GM12878 (cell line): ENCODE measurements around the gene GREM1. TPM values are rescaled to one million over a fixed set of nuclear protein-coding genes. Genes with fewer than 3 reads are reported as not detected.

Experiments used
- ATAC-seq: fragments of 200-7000 bp; cut with Tn5 transposase; 3 replicates; pipeline ENCODE4 v1.9.1; 2020; ENCODE audit warnings: mild to moderate bottlenecking, moderate library complexity
- BruUV-seq: library from RNA; stranded (reverse); fragments of 400-500 nt; replicated peaks from 2 replicates; lab custom pipeline; 2021; lab: Mats Ljungman, UMichigan
- CTCF ChIA-PET: fragments of 300-600 bp; sonication (Branson Sonifier 250); formaldehyde crosslinking; extraction: SDS; loops from one replicate; lab custom pipeline; 2021; ENCODE audit warnings: inconsistent platforms; lab: Yijun Ruan, JAX
- POLR2A ChIA-PET: fragments of 350-600 bp; formaldehyde crosslinking; extraction: SDS; loops from one replicate; lab custom pipeline; 2021; ENCODE audit warnings: inconsistent platforms; lab: Charles Lee
- RAD21 ChIA-PET: fragments of 300-600 bp; sonication (Branson Sonifier 250); formaldehyde crosslinking; loops from one replicate; lab custom pipeline; 2023; ENCODE audit warnings: antibody characterized with exemption; ENCODE audit not compliant: unreplicated experiment; lab: Charles Lee
- SMC1A ChIA-PET: fragments of 300-600 bp; sonication (Branson Sonifier 250); formaldehyde crosslinking; loops from one replicate; lab custom pipeline; 2023; ENCODE audit not compliant: unreplicated experiment, uncharacterized antibody; lab: Charles Lee
- DNase-seq: peaks from one replicate; pipeline ENCODE4 v3.0.0-alpha.2; 2011; ENCODE audit warnings: low read depth, low spot score
- FAIRE-seq: peaks from 3 replicates; lab custom pipeline; 2011; peaks lifted over from hg19 to GRCh38; lab: Jason Lieb, UNC
- H2AFZ ChIP-seq: 2 replicates; pipeline ENCODE4 v1.6.0; 2011; ENCODE audit warnings: low read depth, low read length, control low read depth; ENCODE audit not compliant: control insufficient read depth
- H3K27ac ChIP-seq: 2 replicates; pipeline ENCODE4 v1.5.1; 2011; ENCODE audit warnings: control low read depth; ENCODE audit not compliant: control insufficient read depth, insufficient read depth
- H3K27me3 ChIP-seq, 2 experiments: replicated peaks in 1 of 2; 2 replicates each; pipeline versions ENCODE4 v1.6.0 to v1.6.1; 2011; ENCODE audit warnings: low read length in 1 of 2; ENCODE audit not compliant: control insufficient read depth in 2 of 2, insufficient read depth in 2 of 2
- H3K36me3 ChIP-seq, 2 experiments: 2 replicates each; pipeline ENCODE4 v1.5.1; 2011; ENCODE audit warnings: low read length in 1 of 2; ENCODE audit not compliant: control insufficient read depth in 2 of 2, insufficient read depth in 2 of 2
- H3K4me1 ChIP-seq: 2 replicates; pipeline ENCODE4 v1.6.1; 2011; ENCODE audit warnings: mild to moderate bottlenecking, low read length, moderate library complexity, mixed read lengths; ENCODE audit not compliant: control insufficient read depth, insufficient read depth
- H3K4me2 ChIP-seq: 2 replicates; pipeline ENCODE4 v1.6.0; 2011; ENCODE audit warnings: control low read depth; ENCODE audit not compliant: control insufficient read depth, insufficient read depth
- H3K4me3 ChIP-seq: fragments of 200-600 bp; sonication (generic); 2 replicates; pipeline ENCODE4 v1.5.1; 2016
- H3K79me2 ChIP-seq: 2 replicates; pipeline ENCODE4 v1.6.0; 2011; ENCODE audit warnings: low read length; ENCODE audit not compliant: control insufficient read depth, insufficient read depth
- H3K9ac ChIP-seq: 2 replicates; pipeline ENCODE4 v1.8.0; 2011; ENCODE audit warnings: low read length, control low read depth, mixed read lengths; ENCODE audit not compliant: control insufficient read depth, insufficient read depth
- H3K9me3 ChIP-seq: replicated peaks from 3 replicates; pipeline ENCODE4 v1.5.1; 2011; ENCODE audit warnings: mild to moderate bottlenecking, low read length; ENCODE audit not compliant: control insufficient read depth, insufficient read depth
- H4K20me1 ChIP-seq: 2 replicates; pipeline ENCODE4 v1.6.0; 2011; ENCODE audit not compliant: control insufficient read depth, insufficient read depth
- ESRRA ChIP-seq: IDR thresholded peaks from 2 replicates; pipeline ENCODE4 v1.6.1; 2012; ENCODE audit warnings: mild to moderate bottlenecking, low read length, improper control_type of control experiment
- IKZF1 ChIP-seq: fragments of 450-650 bp; conservative IDR thresholded peaks from 2 replicates; pipeline ENCODE4 v1.6.1; 2017; ENCODE audit warnings: antibody characterized with exemption, mild to moderate bottlenecking
- IRF4 ChIP-seq: IDR thresholded peaks from 2 replicates; pipeline ENCODE4 v1.6.1; 2011; ENCODE audit warnings: low read depth, low read length
- JUND ChIP-seq: IDR thresholded peaks from 2 replicates; pipeline ENCODE4 v1.6.1; 2012; ENCODE audit warnings: low read depth, mild to moderate bottlenecking, low read length, improper control_type of control experiment, moderate library complexity
- MYB ChIP-seq: fragments of 150-350 bp; IDR thresholded peaks from 2 replicates; pipeline ENCODE4 v1.6.1; 2014; ENCODE audit warnings: mild to moderate bottlenecking, low read depth, low read length, borderline replicate concordance
- NBN ChIP-seq: fragments of 450-650 bp; IDR thresholded peaks from 2 replicates; pipeline ENCODE4 v1.6.1; 2016
- PML ChIP-seq: IDR thresholded peaks from 2 replicates; pipeline ENCODE4 v1.6.1; 2012; ENCODE audit warnings: low read length, inconsistent platforms
- POLR2AphosphoS2 ChIP-seq: IDR thresholded peaks from 2 replicates; pipeline ENCODE4 v1.6.1; 2011; ENCODE audit warnings: low read depth, mild to moderate bottlenecking, low read length, improper control_type of control experiment, moderate library complexity
- SMARCA5 ChIP-seq: fragments of 450-650 bp; IDR thresholded peaks from 2 replicates; pipeline ENCODE4 v1.6.1; 2017; ENCODE audit warnings: mild to moderate bottlenecking
- ZBED1 ChIP-seq: IDR thresholded peaks from 2 replicates; pipeline ENCODE4 v1.6.1; 2016; ENCODE audit warnings: borderline replicate concordance
- WGBS: methylation state at CpG from one replicate; pipeline ENCODE4 v1.1.6; 2016; ENCODE audit warnings: low lambda C conversion rate; ENCODE audit not compliant: insufficient replicate concordance, insufficient coverage; ENCODE audit errors: missing lambda C conversion rate; 5-methylcytosine and 5-hydroxymethylcytosine counted together
- in situ Hi-C: fragments of 300-500 bp; cut with MboI; formaldehyde crosslinking; loops from 9 replicates; pipeline ENCODE4 v1.14.3; 2018; ENCODE audit warnings: mixed read lengths
- intact Hi-C: fragments of 100-400 bp; cut with micrococcal nuclease; formaldehyde crosslinking; loops from one replicate; pipeline ENCODE4 v1.14.2; 2022; ENCODE audit not compliant: unreplicated experiment
- polyA plus RNA-seq, 11 experiments: library from polyadenylated mRNA; depleted of rRNA in 4 of 11; unstranded in 6 of 11; stranded (reverse) in 5 of 11; fragments of >200 nt; fragmentation: Nextera tagmentation in 4 of 11; fragmentation: Illumina TruSeq in 1 of 11; extraction: Ambion mirVana in 4 of 11; extraction: Trizol in 1 of 11; gene quantifications; 1 replicate in 1 of 11; 2 replicates in 10 of 11; pipeline versions ENCODE4 v1.2.1 to v1.2.3, GENCODE V29; 2011 to 2016; ENCODE audit warnings: inconsistent platforms in 2 of 11, missing spikeins in 2 of 11, low read depth in 1 of 11
- total RNA-seq, 4 experiments: library from RNA; depleted of rRNA in 3 of 4; stranded (reverse); fragments of >200 nt in 3 of 4; fragmentation: Illumina TruSeq in 1 of 4; extraction: Trizol in 1 of 4; gene quantifications; 2 replicates each; pipeline versions ENCODE4 v1.2.1 to v1.2.3, GENCODE V29; 2013 to 2021
- TF ChIP-seq, protein P1 (sequence below): fragments of 450-650 bp; IDR thresholded peaks from 2 replicates; pipeline ENCODE4 v1.6.1; 2017; ENCODE audit warnings: mild to moderate bottlenecking, moderate library complexity
- TF ChIP-seq, protein P2 (sequence below): fragments of 450-650 bp; IDR thresholded peaks from 2 replicates; pipeline ENCODE4 v1.6.1; 2017; ENCODE audit warnings: mild to moderate bottlenecking, low read depth, inconsistent platforms; ENCODE audit not compliant: poor library complexity, severe bottlenecking
- TF ChIP-seq, protein P3 (sequence below): fragments of 450-650 bp; IDR thresholded peaks from 2 replicates; pipeline ENCODE4 v1.6.1; 2017; ENCODE audit warnings: low read depth, mild to moderate bottlenecking, moderate library complexity

Gene GREM1
- total and polyA plus RNA-seq, 10 of the 15 experiments (the other 5 are each of a cell fraction or from before 2014, with no cell fraction given): 0.08 to 0.36 (median 0.08) TPM; not detected in 7

DNA sequence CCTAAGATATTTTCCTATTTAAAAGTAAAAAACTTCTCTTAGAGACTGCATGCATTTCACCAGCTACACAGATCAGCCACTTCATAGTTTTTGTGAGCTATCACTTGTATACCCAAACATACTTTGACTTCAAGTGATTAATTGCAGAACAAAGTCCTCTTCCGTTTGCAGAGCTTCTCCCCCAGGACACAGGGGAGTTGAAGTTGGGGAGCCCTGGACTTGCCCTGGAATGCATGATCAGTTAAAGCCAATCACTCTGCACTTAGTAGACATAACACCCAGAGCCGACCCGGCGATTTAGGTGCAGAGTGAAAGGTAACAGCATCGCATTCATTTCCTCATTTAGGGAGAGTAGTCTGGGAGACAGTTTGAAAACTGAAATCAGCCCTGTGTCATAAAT, 70.1 kb downstream of the GREM1 start (continued):
- TF ChIP-seq, protein P1, sequence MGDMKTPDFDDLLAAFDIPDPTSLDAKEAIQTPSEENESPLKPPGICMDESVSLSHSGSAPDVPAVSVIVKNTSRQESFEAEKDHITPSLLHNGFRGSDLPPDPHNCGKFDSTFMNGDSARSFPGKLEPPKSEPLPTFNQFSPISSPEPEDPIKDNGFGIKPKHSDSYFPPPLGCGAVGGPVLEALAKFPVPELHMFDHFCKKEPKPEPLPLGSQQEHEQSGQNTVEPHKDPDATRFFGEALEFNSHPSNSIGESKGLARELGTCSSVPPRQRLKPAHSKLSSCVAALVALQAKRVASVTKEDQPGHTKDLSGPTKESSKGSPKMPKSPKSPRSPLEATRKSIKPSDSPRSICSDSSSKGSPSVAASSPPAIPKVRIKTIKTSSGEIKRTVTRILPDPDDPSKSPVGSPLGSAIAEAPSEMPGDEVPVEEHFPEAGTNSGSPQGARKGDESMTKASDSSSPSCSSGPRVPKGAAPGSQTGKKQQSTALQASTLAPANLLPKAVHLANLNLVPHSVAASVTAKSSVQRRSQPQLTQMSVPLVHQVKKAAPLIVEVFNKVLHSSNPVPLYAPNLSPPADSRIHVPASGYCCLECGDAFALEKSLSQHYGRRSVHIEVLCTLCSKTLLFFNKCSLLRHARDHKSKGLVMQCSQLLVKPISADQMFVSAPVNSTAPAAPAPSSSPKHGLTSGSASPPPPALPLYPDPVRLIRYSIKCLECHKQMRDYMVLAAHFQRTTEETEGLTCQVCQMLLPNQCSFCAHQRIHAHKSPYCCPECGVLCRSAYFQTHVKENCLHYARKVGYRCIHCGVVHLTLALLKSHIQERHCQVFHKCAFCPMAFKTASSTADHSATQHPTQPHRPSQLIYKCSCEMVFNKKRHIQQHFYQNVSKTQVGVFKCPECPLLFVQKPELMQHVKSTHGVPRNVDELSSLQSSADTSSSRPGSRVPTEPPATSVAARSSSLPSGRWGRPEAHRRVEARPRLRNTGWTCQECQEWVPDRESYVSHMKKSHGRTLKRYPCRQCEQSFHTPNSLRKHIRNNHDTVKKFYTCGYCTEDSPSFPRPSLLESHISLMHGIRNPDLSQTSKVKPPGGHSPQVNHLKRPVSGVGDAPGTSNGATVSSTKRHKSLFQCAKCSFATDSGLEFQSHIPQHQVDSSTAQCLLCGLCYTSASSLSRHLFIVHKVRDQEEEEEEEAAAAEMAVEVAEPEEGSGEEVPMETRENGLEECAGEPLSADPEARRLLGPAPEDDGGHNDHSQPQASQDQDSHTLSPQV: no peak
- no peak for TF ChIP-seq MYB

DNA sequence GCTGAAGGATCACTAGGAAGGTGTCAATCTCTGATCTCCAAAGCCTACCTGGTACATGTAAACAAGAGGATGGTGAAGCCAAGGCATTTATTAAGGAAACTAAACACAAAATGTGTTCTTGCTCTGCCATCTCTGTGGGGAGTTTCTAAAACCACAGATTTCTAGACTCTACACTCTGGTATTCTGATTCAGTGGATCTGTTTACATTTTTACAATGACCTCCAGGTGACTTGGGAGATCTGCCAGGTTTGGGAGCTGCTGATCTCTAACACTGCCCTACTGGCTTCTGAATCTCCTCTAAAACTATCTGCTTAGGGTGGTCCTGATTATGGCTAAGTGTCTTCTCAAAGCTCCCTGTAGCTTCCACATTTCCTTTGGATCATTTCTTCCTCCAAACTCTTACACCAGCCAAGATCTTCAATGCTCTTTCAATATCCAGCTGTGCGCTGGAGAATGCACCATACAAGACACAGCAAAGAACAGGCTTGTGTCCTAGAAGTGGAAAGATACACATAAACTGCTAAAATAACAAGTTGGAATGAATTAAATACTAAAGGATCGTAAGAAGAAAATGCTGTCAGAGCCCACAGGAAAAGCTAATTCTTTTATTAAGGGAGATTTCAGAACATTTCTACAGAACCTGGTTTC, 72.7 kb downstream of the GREM1 start:
- ChIA-PET POLR2A (interaction anchor here (0.6 kb wide), 1 partner anchor 18 kb away, joined by 3 read pairs; no protein-coding TSS in a partner anchor), CTCF (no interaction called here), RAD21 (no interaction called here), SMC1A (no interaction called here)
- no peak for ATAC-seq
- Histone ChIP-seq H4K20me1 (no peaks in the 10 kb centered on the region), H3K4me3 (no peak overlapping the region), H3K79me2 (no peaks in the 10 kb centered on the region), H3K4me1 (no peaks in the 10 kb centered on the region), H3K36me3 (no peaks in the 10 kb centered on the region), H3K9ac (no peak overlapping the region), H3K27me3 (peaks cover 0 to 2% of the 10 kb centered on the region in 2 experiments; a peak in 2 of 4 replicates), H3K27ac (no peak overlapping the region), H3K4me2 (no peak overlapping the region), H2AFZ (no peak overlapping the region), H3K9me3 (no peaks in the 10 kb centered on the region)
- 71% methylated on average over 2 of the region's 2 CpGs for WGBS
- intact Hi-C loops (loop anchor here (10.0 kb wide), 1 partner anchor 46 kb away; no protein-coding TSS in a partner anchor), in situ Hi-C loops (no loop called here)
- no TSS peak for BruUV-seq
- no peak for DNase-seq
- no peak for FAIRE-seq
- TF ChIP-seq ESRRA (no peak), MYB (no peak), PML (no peak), IRF4 (no peak), NBN (no peak), ZBED1 (no peak), SMARCA5 (no peak), POLR2AphosphoS2 (no peak), JUND (no peak), IKZF1 (no peak)
- TF ChIP-seq, protein P2, sequence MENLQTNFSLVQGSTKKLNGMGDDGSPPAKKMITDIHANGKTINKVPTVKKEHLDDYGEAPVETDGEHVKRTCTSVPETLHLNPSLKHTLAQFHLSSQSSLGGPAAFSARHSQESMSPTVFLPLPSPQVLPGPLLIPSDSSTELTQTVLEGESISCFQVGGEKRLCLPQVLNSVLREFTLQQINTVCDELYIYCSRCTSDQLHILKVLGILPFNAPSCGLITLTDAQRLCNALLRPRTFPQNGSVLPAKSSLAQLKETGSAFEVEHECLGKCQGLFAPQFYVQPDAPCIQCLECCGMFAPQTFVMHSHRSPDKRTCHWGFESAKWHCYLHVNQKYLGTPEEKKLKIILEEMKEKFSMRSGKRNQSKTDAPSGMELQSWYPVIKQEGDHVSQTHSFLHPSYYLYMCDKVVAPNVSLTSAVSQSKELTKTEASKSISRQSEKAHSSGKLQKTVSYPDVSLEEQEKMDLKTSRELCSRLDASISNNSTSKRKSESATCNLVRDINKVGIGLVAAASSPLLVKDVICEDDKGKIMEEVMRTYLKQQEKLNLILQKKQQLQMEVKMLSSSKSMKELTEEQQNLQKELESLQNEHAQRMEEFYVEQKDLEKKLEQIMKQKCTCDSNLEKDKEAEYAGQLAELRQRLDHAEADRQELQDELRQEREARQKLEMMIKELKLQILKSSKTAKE: no peak
- TF ChIP-seq, protein P3, sequence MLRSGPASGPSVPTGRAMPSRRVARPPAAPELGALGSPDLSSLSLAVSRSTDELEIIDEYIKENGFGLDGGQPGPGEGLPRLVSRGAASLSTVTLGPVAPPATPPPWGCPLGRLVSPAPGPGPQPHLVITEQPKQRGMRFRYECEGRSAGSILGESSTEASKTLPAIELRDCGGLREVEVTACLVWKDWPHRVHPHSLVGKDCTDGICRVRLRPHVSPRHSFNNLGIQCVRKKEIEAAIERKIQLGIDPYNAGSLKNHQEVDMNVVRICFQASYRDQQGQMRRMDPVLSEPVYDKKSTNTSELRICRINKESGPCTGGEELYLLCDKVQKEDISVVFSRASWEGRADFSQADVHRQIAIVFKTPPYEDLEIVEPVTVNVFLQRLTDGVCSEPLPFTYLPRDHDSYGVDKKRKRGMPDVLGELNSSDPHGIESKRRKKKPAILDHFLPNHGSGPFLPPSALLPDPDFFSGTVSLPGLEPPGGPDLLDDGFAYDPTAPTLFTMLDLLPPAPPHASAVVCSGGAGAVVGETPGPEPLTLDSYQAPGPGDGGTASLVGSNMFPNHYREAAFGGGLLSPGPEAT: no peak
